ELF-1 (cell line): Measurements from ENCODE around the gene TSR3.
A peak's percentile ranks its signal among the peaks of the same experiment; 100 is the strongest.

Source experiments
- DNase-seq: peaks from one replicate; pipeline ENCODE4 v3.0.0-alpha.2; 2016; ENCODE audit warnings: low read depth, low spot score

TSR3 gene

GRCh38 chr16:1378087-1378803 is 26.6 kb upstream of the TSR3 start:
- peak; percentile 23 for DNase-seq

DNA sequence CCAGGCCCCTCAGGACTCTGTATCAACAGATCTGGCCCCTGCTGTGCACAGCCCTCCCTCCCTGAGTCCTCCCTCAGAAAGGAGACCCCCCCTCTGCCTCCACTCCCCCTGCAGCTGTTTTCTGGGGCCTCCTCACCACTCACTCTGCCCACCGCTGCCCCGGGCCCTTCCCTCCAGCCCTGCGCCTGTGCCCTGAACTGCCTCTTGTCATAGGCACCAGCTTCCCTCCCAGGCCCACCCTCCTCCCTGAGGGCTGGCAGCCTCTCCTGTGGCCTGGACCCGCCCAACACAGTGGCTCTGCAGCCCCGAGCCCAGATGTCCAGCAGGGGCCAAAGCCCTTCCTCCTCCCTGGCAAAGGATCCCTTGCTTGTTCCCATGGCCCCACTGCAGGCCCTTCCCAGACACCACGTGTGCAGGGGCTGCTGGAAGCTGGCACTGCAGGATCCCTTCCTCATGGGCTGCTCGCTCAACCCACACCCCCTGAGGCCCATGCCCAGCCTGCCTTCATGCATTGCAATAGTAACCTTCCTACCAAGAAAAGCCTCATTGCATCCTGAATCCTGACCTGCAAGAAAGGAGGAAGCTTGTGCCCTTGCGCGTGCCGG is 25.8 kb upstream of the TSR3 start:
- DNase-seq = no peak

DNA sequence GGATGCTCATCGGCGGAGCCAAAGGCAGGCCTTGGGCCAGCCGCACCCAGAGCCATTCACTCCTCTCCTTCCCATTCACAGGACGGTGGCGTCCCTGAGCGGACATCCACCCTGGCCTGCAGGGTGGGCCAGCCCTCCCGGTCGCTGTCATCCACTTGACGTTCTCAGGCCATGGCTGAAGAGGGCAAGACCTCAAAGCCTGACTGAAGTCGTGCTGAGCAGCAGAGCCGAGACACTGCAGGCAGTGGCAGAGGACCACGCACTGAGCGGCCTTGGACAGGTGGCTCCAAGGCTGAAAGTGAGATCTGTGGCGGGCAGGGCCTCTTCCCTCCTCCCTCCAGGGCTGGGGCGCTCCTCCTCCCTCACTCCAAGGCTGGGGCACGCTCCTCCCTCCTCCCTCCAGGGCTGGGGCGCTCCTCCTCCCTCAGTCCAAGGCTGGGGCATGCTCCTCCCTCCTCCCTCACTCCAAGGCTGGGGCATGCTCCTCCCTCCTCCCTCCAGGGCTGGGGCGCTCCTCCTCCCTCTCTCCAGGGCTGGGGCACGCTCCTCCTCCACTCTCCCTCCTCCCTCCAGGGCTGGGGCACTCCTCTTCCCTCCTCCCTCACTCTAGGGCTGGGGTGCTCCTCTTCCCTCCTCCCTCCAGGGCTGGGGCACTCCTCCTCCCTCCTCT is 24.2 kb upstream of the TSR3 start:
- no peak for DNase-seq

- DNase-seq = no peak
These were observed 23.6 kb upstream of the TSR3 start for GRCh38 chr16:1375298-1375640.

- no peak for DNase-seq
These were observed 23.0 kb upstream of the TSR3 start for GRCh38 chr16:1374418-1375297.

DNA sequence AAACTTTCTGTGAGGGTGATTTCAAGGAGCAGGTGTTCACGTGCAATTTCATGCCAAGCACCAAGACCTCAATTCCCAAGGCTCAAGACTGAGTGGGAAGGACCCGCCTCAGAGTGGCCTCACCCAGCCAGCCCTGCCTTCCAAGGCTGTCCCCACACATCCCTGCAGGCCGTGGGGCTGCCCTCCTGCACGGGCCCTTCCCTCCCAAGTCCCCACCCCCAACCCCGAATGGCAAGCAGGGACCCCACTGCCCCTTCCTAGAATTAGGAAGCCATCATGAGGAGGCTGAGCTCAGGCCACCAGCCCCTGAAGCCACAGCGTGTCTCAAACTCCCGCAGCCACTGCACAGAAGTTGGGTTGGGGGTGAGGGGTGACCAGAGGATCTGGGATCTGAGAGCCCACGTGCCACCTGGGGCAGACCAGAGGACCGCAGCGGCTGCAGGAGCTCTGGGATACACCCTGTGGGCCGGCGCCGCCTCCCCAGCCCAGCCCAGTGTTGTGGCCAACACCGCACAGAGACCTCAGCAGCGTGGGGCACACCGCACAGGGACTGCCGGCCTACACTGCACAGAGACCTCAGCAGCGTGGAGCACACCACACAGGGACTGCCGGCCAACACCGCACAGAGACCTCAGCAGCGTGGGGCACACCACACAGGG is 20.7 kb upstream of the TSR3 start:
- DNase-seq = no peak

DNA sequence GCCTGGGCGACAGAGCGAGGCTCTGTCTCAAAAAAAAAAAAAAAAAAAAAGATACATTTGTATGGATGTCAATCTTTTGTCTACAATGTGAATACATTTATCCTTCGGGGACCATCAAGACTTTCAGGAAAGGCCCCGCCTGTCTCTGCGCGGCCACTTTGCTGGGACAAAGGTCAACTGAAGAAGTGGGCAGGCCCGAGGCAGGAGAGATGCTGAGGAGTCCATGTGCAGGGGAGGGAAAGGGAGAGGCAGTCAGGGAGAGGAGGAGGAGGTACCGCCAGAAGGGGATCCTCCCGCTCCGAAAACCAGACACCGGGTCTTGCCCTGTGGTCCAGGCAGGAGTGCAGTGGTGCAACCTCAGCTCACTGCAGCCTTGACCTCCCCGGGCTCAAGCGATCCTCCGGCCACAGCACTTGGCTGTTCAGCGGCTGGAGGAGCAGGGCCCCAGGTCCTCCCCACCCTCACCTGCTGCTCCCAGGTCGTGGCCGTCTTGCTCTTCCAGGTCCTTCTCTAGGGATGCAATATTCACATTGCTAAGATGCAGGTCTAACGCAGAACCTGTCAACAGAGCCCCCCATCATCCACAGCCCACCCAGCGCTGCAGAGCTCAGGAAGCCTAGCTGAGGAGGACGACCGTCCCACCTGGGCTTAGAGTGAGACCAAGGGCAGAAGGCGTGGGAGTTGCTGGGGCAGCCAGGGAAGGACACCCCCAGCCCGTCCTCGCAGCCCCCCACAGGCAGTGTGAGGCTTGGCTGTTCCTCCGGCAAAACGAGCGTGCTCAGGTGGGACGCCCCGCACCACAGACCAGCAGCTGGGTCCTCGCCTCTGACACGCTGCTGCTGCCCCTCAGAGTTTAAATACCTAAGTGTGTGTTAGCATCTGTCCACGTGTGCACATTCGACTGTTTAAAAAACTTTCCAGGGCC is 19.6 kb upstream of the TSR3 start:
- DNase-seq = no peak

DNA sequence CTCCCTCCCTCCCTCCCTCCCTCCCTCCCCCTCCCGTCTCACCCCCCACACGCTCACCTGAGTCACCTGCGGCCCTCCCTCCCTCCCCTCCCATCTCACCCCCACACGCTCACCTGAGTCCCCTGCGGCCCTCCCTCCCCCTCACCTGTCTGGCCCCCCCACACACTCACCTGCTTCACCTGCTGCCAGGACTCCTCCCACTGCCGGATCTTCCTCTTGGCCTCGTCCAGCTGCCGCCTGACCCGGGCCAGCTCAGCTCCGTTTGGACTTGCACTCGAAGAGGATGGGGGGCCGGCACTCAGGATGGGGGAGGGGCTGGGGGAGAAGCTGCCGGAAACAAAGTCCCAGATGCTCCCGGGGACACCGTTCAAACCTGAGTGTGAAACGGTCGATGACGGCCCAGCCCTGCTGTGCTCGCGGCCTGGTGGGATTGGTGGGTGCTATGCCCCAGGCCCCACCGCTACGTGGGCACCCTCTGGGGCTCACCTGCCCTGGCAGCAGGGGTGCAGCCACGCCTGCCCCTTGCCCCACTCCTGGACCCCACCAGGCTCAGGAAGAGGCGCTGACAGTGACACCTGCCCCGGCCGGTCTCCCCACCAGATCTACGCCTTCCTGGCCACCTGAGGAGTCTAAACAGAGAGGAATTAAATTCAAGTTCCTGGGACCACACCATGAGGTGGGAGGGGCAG is 16.0 kb upstream of the TSR3 start:
- no peak for DNase-seq

GRCh38 chr16:1366712-1367299 is 15.1 kb upstream of the TSR3 start:
- DNase-seq = no peak

GRCh38 chr16:1366060-1366711 is 14.5 kb upstream of the TSR3 start:
- no peak for DNase-seq

DNA sequence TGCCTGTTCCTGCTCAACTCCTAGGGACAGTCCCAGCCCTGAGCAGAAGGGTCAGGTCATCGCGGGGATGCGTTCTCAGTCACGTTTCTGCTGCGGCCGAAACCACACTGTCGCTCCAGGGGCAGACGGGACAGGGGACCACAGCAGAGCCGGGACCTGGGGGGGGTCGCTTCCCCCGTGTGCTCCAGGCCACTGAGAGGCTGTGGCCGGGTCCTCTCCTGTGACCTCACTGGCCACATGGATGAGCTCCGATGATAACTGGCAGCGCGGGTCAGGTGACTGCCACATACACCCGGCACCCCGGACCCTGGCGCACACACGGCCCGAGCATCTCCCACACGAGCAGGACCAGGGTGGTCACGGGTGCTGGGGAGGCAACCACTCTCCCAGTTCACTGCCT is 12.8 kb upstream of the TSR3 start:
- DNase-seq = no peak

DNA sequence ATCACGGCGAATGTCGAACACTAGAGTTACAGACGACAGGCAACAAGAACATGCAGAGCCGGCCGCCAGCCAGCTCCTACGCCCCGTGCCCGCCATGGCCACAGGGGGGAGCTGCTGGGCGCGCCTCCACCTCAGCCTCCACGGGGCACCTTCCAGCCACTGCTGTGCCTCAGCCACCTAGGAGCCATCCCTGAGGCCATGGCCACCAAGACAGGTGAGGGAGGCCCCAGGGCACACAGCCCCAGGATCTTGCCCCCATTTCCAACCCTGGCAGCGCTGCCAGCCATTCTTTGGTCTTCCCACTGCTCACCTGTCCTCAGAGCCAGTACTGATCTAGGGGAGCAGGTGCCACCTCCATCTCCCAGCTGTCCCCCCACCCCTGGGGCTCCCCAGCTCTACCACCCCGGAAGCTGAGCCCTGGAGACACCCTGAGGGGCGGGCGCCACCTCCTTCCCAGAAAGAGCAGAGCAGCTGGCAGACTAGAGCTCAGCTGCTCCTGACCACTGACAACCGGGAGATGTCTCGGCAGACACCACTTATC is 11.9 kb upstream of the TSR3 start:
- DNase-seq = peak; percentile 87

- DNase-seq = no peak
These were observed 11.1 kb upstream of the TSR3 start for GRCh38 chr16:1362807-1363206.

DNA sequence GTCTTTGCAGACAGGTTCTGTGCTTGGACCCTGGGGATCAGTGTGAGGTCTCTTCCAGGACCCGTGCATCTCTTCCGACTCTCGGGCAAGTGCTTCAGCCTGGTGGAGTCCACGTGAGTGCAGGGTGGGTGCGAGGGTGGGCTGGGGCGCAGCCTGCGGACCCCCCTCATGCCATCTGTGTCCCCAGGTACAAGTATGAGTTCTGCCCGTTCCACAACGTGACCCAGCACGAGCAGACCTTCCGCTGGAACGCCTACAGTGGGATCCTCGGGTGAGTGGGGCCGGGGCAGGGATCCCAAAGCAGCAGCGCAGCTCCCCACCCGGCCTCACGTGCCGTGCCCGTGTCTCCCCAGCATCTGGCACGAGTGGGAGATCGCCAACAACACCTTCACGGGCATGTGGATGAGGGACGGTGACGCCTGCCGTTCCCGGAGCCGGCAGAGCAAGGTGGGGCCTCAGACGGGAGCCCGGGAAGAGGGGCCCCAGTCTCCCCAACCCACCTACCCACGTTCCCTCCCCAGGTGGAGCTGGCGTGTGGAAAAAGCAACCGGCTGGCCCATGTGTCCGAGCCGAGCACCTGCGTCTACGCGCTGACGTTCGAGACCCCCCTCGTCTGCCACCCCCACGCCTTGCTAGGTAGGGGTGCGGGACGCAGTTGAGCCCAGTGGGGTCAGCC is 10.1 kb upstream of the TSR3 start:
- no peak for DNase-seq

DNA sequence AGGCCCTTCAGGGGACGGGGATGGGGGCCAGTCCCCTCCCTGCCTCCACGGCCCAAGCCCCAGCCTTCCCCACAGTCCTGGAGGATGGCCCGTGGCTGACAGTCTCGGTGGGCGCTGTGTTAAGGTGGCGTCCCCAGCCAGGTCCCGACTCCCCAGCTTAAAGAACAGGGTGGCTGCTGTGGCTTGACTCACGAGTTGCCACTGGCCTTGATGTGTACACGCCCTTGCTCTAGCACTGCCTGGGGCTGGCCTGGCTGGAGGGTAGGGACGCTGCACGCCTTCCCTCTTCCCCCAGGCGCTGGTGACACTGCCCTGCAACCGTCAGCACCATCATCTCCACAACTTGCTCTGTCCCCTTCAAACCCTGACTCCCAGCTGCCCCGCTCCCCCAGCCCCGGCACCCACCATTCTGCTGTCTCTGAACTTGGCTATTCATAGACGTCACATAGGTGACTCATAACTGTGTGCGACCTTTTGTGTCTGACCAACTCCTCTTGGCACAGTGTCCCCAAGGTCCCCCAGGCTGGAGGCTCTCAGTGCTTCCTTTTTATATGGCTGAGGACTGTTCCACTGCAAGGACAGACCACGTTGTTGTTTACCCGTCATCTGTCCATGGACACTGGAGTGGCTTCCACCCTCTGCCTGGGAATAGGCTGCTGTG is 6.4 kb upstream of the TSR3 start:
- DNase-seq = no peak

DNA sequence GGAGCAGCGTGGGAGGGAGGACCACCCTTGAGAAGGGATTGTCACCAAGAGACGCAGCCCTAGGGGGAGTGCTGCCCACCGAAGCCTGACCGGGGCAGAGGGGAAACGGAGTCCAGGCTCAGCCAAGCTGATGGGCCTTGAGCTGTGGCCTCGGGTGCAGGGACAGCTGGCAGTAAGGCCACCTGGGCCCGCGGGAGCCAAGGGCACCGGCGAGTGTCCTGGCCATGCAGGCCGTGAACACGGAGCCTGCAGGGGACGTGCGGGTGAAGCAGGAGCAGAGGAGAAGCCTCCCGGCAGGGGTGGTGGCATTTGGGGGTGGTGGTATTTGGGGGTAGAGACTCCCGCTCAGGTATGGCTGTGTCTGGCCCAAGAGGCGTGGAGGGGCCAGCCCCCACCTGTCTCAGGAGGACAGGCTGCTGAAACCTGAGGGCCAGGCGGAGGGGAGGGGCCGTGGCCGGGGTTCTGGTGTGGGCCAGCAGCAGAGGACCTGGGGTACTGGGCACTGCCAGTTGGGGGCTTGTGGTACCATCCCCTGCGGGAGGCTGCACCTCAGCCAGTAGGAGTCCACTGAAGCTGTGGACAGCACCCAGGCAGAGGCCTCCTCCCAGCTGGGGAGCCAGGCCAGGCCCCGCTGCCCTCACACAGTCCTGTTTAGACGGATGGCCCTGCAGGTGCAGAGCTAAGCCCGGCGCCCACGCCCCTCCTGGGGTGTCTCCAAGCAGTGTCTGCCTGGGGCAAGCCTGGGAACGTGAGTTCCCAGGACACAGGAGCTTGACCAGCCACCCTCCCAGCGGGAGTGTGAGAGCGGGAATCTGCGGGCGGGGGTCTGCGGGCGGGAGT is 4.6 kb upstream of the TSR3 start:
- DNase-seq = no peak

DNA sequence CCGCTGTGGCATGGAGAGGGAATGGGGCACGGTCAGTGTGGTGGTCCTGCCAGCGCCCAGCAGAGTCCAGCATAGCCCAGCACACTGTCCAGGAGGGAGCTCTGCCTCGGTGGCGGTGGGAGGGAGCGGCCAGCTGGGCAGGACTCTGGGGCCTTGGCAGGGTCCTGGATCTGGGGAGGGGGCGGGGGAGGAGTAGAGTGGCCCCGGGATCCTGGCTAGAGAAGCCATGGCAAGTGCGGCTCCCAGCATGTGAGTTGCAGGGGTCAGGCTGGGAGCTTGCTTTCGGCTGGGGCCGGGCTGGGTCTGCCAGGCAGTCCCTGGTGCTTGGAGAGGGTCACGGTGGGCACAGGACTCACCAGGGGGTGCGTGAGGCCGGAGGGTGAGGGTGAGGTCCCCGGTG is 3.9 kb upstream of the TSR3 start:
- no peak for DNase-seq
